DOHH2 (cell line): Measurements from ENCODE around the gene SPACA9.

ENCODE experiments used
- EZH2phosphoT487 ChIP-seq: fragments of 200-600 bp; sonication (generic); IDR thresholded peaks from 2 replicates; pipeline ENCODE4 v1.6.1; 2017; ENCODE audit warnings: borderline replicate concordance, mild to moderate bottlenecking, antibody characterized with exemption, low read length, moderate library complexity, mixed read lengths
- TF ChIP-seq, protein P1 (sequence below): fragments of 200-600 bp; sonication (generic); IDR thresholded peaks from one replicate; pipeline ENCODE4 v1.5.1; 2014; ENCODE audit warnings: antibody characterized with exemption, mild to moderate bottlenecking, low read depth, low read length; ENCODE audit not compliant: poor library complexity, severe bottlenecking

DNA sequence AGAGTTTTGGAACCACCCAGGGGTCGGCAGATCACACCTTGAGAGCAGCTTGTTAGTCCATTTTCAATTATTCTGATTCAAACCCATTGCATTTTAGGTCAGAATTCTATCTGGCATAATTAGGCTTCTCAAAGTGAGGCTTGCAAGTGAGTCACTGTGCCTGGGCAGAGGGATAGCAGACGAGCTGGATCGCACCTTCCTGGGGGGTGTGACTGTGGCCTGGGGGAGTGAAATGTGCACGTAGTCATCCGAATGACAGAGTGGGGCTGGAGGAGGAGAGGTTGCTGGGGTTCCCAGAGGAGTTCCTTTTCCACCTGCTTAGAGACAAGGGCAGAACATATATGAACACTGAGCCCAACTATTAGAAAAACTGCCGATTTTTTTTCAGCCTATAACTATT lies 31.7 kb downstream of the SPACA9 start:
- TF ChIP-seq, protein P1, sequence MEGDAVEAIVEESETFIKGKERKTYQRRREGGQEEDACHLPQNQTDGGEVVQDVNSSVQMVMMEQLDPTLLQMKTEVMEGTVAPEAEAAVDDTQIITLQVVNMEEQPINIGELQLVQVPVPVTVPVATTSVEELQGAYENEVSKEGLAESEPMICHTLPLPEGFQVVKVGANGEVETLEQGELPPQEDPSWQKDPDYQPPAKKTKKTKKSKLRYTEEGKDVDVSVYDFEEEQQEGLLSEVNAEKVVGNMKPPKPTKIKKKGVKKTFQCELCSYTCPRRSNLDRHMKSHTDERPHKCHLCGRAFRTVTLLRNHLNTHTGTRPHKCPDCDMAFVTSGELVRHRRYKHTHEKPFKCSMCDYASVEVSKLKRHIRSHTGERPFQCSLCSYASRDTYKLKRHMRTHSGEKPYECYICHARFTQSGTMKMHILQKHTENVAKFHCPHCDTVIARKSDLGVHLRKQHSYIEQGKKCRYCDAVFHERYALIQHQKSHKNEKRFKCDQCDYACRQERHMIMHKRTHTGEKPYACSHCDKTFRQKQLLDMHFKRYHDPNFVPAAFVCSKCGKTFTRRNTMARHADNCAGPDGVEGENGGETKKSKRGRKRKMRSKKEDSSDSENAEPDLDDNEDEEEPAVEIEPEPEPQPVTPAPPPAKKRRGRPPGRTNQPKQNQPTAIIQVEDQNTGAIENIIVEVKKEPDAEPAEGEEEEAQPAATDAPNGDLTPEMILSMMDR: no peak
- TF ChIP-seq EZH2phosphoT487: no peak
